Caco-2 (cell line): Measurements from ENCODE around the gene STAT5B. TPM values are rescaled to one million over a fixed set of nuclear protein-coding genes. Genes with fewer than 3 reads are reported as not detected.
"Not testable (repeated sequence)": the region's sequence is repeated elsewhere in the genome, so short reads cannot be mapped to it uniquely, and the experiment has no call there.

Experiments
- BruUV-seq: library from RNA; stranded (reverse); fragments of 400-500 nt; replicated peaks from 2 replicates; lab custom pipeline; 2021; lab: Mats Ljungman, UMichigan
- CTCF ChIA-PET: fragments of 300-600 bp; sonication (Branson Sonifier 250); formaldehyde crosslinking; loops from one replicate; lab custom pipeline; 2022; ENCODE audit warnings: antibody characterized with exemption; lab: Charles Lee
- POLR2A ChIA-PET: fragments of 300-600 bp; sonication (Branson Sonifier 250); formaldehyde crosslinking; loops from one replicate; lab custom pipeline; 2022; ENCODE audit warnings: antibody characterized with exemption; lab: Charles Lee
- DNase-seq, 2 experiments: peaks; one replicate each; pipeline versions ENCODE4 v3.0.0 to v3.0.0-alpha.2; 2020 to 2022
- H3K27me3 ChIP-seq: replicated peaks from 2 replicates; pipeline ENCODE4 v1.6.0; 2011; ENCODE audit warnings: low read length; ENCODE audit not compliant: control insufficient read depth, insufficient read depth
- H3K36me3 ChIP-seq: 2 replicates; pipeline ENCODE4 v1.5.1; 2011; ENCODE audit warnings: low read length; ENCODE audit not compliant: control insufficient read depth, insufficient read depth
- H3K4me1 ChIP-seq: fragments of 250-450 bp; sonication (Bioruptor Pico); 2 replicates; pipeline ENCODE4 v1.5.1; 2020; ENCODE audit warnings: mild to moderate bottlenecking
- H3K4me3 ChIP-seq: 2 replicates; pipeline ENCODE4 v1.5.1; 2011; ENCODE audit warnings: low read depth, mild to moderate bottlenecking, control low read depth, low read length
- H3K9me3 ChIP-seq: fragments of 250-450 bp; sonication (Bioruptor Pico); 2 replicates; pipeline ENCODE4 v1.5.1; 2020; ENCODE audit warnings: mild to moderate bottlenecking, moderate library complexity
- H3K27ac Mint-ChIP-seq: one replicate; pipeline ENCODE4 v1.8.0; 2022; ENCODE audit warnings: mixed read lengths; ENCODE audit not compliant: unreplicated experiment
- H3K27me3 Mint-ChIP-seq: one replicate; pipeline ENCODE4 v1.8.0; 2022; ENCODE audit warnings: mixed read lengths; ENCODE audit not compliant: insufficient read depth, unreplicated experiment
- H3K36me3 Mint-ChIP-seq: one replicate; pipeline ENCODE4 v1.8.0; 2022; ENCODE audit warnings: mild to moderate bottlenecking, mixed read lengths; ENCODE audit not compliant: insufficient read depth, unreplicated experiment
- H3K4me1 Mint-ChIP-seq: one replicate; pipeline ENCODE4 v1.8.0; 2022; ENCODE audit warnings: low read depth, mixed read lengths; ENCODE audit not compliant: unreplicated experiment
- H3K4me3 Mint-ChIP-seq: one replicate; pipeline ENCODE4 v1.8.0; 2022; ENCODE audit warnings: mild to moderate bottlenecking, moderate library complexity, mixed read lengths; ENCODE audit not compliant: unreplicated experiment
- H3K9me3 Mint-ChIP-seq: one replicate; pipeline ENCODE4 v1.8.0; 2022; ENCODE audit warnings: mixed read lengths; ENCODE audit not compliant: unreplicated experiment
- CTCF ChIP-seq, 2 experiments: fragments of 200-600 bp in 1 of 2; IDR thresholded peaks; 1 replicate in 1 of 2; 2 replicates in 1 of 2; pipeline versions ENCODE4 v1.5.1 to v1.8.0; 2011 to 2022; ENCODE audit warnings: antibody characterized with exemption in 1 of 2, control low read depth in 1 of 2, inconsistent platforms in 1 of 2, low read depth in 1 of 2, low read length in 1 of 2, mild to moderate bottlenecking in 1 of 2, moderate library complexity in 1 of 2; ENCODE audit not compliant: insufficient read depth in 1 of 2, severe bottlenecking in 1 of 2, unreplicated experiment in 1 of 2
- intact Hi-C: fragments of 100-400 bp; cut with micrococcal nuclease; formaldehyde crosslinking; loops from one replicate; pipeline ENCODE4 v1.10.0; 2022; ENCODE audit not compliant: unreplicated experiment
- total RNA-seq: library from RNA; stranded (reverse); gene quantifications from 2 replicates; pipeline ENCODE4 v1.2.3, GENCODE V29; 2022

STAT5B gene
- total RNA-seq, 1 experiment from 2014 or later: 46.9 TPM

GRCh38 chr17:42322382-42323267 lies 46.4 kb upstream of the STAT5B start:
- DNase-seq: peak; percentile 94 to 96
- intact Hi-C loops: loop anchor here (1.0 kb wide), 4 partner anchors 66 to 205 kb away; partner anchors contain the start of gene STAT3
- Histone ChIP-seq H3K36me3 (peaks cover 1% of the 10 kb centered on the region; the same call in 1 of the 2 replicates), H3K27me3 (no peaks in the 10 kb centered on the region), H3K9me3 (no peaks in the 10 kb centered on the region), H3K4me1 (peaks cover 30% of the 10 kb centered on the region), H3K4me3 (no peak overlapping the region)
- Mint-ChIP-seq H3K9me3 (no peaks in the 10 kb centered on the region), H3K4me1 (peaks cover under 1% of the 10 kb centered on the region), H3K36me3 (peaks cover 72% of the 10 kb centered on the region), H3K4me3 (no peak overlapping the region), H3K27me3 (no peaks in the 10 kb centered on the region), H3K27ac (no peak overlapping the region)
- ChIA-PET POLR2A (no interaction called here), CTCF (interaction anchor here (0.6 to 3.4 kb wide), 8 partner anchors 20 to 580 kb away, joined by 3 to 19 read pairs (median 3); partner anchors contain the start of gene STAT3)
- BruUV-seq: no TSS peak
- peak; percentile 100 for TF ChIP-seq CTCF (IDR thresholded peaks at IDR 0.05; ENCODE audit: insufficient read depth in 1 of 2, low read depth in 1 of 2, low read length in 1 of 2, severe bottlenecking in 1 of 2, unreplicated experiment in 1 of 2)

- TF ChIP-seq CTCF (IDR thresholded peaks at IDR 0.05; ENCODE audit: insufficient read depth in 1 of 2, low read depth in 1 of 2, low read length in 1 of 2, severe bottlenecking in 1 of 2, unreplicated experiment in 1 of 2): no peak
- H3K4me1 ChIP-seq: peaks cover 33% of the 10 kb centered on the region
- H3K36me3 ChIP-seq: peaks cover 1% of the 10 kb centered on the region; the same call in 1 of the 2 replicates
- Mint-ChIP-seq H3K9me3 (no peaks in the 10 kb centered on the region), H3K4me1 (peaks cover 12% of the 10 kb centered on the region), H3K27ac (no peak overlapping the region), H3K36me3 (peaks cover 75% of the 10 kb centered on the region), H3K27me3 (no peaks in the 10 kb centered on the region), H3K4me3 (no peak overlapping the region)
- ChIA-PET POLR2A (no interaction called here), CTCF (interaction anchor here (0.7 to 3.4 kb wide), 6 partner anchors 45 to 206 kb away, joined by 4 to 19 read pairs (median 6); no protein-coding TSS in a partner anchor)
- no peak for DNase-seq
- intact Hi-C loops: no loop called here
- no peaks in the 10 kb centered on the region for H3K9me3 ChIP-seq
- H3K4me3 ChIP-seq: no peak overlapping the region
- no TSS peak for BruUV-seq
- no peaks in the 10 kb centered on the region for H3K27me3 ChIP-seq
These were observed 45.4 kb upstream of the STAT5B start for GRCh38 chr17:42321555-42321954.

GRCh38 chr17:42317967-42318366 lies 41.8 kb upstream of the STAT5B start:
- CTCF ChIA-PET: interaction anchor here (2.1 kb wide), 1 partner anchor 96 kb away, joined by 7 read pairs; no protein-coding TSS in a partner anchor
- intact Hi-C loops, H3K36me3 ChIP-seq, H3K4me3 Mint-ChIP-seq, BruUV-seq, H3K27me3 ChIP-seq, POLR2A ChIA-PET, H3K27me3 Mint-ChIP-seq, H3K9me3 ChIP-seq, H3K4me3 ChIP-seq, H3K9me3 Mint-ChIP-seq, DNase-seq: not testable (repeated sequence)
- H3K36me3 Mint-ChIP-seq: peaks cover 63% of the 10 kb centered on the region
- H3K27ac Mint-ChIP-seq: peak overlapping the region; percentile 1
- peaks cover 21% of the 10 kb centered on the region for H3K4me1 ChIP-seq
- H3K4me1 Mint-ChIP-seq: peaks cover 19% of the 10 kb centered on the region
